Measurements from ENCODE around the gene RPL27A. TPM values are rescaled to one million over a fixed set of nuclear protein-coding genes. Genes with fewer than 3 reads are reported as not detected.

RPL27A gene
- total RNA-seq, 1 donor from 2014 or later, result 815 TPM

GRCh38 chr11:8724682-8725081 lies 42.1 kb downstream of the RPL27A start:
- Mint-ChIP-seq H3K9me3 (ENCODE audit: unreplicated experiment) (no peaks in the 10 kb centered on the region), H3K4me1 (ENCODE audit: unreplicated experiment) (peaks cover 63% of the 10 kb centered on the region), H3K27me3 (ENCODE audit: unreplicated experiment) (no peaks in the 10 kb centered on the region), H3K4me3 (ENCODE audit: unreplicated experiment) (no peak overlapping the region), H3K27ac (ENCODE audit: unreplicated experiment) (no peak overlapping the region), H3K36me3 (ENCODE audit: unreplicated experiment) (peaks cover 38% of the 10 kb centered on the region)
- DNase-seq (ENCODE audit: extremely low spot score, unreplicated experiment), result no peak
- TF ChIP-seq CTCF (IDR thresholded peaks at IDR 0.05), result no peak

GRCh38 chr11:8726395-8726794 lies 43.8 kb downstream of the RPL27A start:
- no peak for DNase-seq (ENCODE audit: extremely low spot score, unreplicated experiment)
- no peak for TF ChIP-seq CTCF (IDR thresholded peaks at IDR 0.05)
- H3K27me3 Mint-ChIP-seq (ENCODE audit: unreplicated experiment), result no peaks in the 10 kb centered on the region
- H3K9me3 Mint-ChIP-seq (ENCODE audit: unreplicated experiment), result no peaks in the 10 kb centered on the region
- H3K4me3 Mint-ChIP-seq (ENCODE audit: unreplicated experiment), result no peak overlapping the region
- H3K36me3 Mint-ChIP-seq (ENCODE audit: unreplicated experiment), result peaks cover 48% of the 10 kb centered on the region
- H3K4me1 Mint-ChIP-seq (ENCODE audit: unreplicated experiment), result peaks cover 51% of the 10 kb centered on the region
- H3K27ac Mint-ChIP-seq (ENCODE audit: unreplicated experiment), result no peak overlapping the region

- H3K27ac Mint-ChIP-seq (ENCODE audit: unreplicated experiment), result peak overlapping the region; percentile 25
- no peaks in the 10 kb centered on the region for H3K9me3 Mint-ChIP-seq (ENCODE audit: unreplicated experiment)
- H3K36me3 Mint-ChIP-seq (ENCODE audit: unreplicated experiment), result peaks cover 47% of the 10 kb centered on the region
- TF ChIP-seq CTCF (IDR thresholded peaks at IDR 0.05), result no peak
- peaks cover 53% of the 10 kb centered on the region for H3K4me1 Mint-ChIP-seq (ENCODE audit: unreplicated experiment)
- DNase-seq (ENCODE audit: extremely low spot score, unreplicated experiment), result no peak
- H3K4me3 Mint-ChIP-seq (ENCODE audit: unreplicated experiment), result no peak overlapping the region
- H3K27me3 Mint-ChIP-seq (ENCODE audit: unreplicated experiment), result no peaks in the 10 kb centered on the region
These were observed 46.0 kb downstream of the RPL27A start for GRCh38 chr11:8728563-8728962.

GRCh38 chr11:8729067-8729466 lies 46.5 kb downstream of the RPL27A start:
- TF ChIP-seq CTCF (IDR thresholded peaks at IDR 0.05), result no peak
- DNase-seq (ENCODE audit: extremely low spot score, unreplicated experiment), result no peak
- Mint-ChIP-seq H3K36me3 (ENCODE audit: unreplicated experiment) (peaks cover 45% of the 10 kb centered on the region), H3K9me3 (ENCODE audit: unreplicated experiment) (no peaks in the 10 kb centered on the region), H3K27ac (ENCODE audit: unreplicated experiment) (no peak overlapping the region), H3K27me3 (ENCODE audit: unreplicated experiment) (no peaks in the 10 kb centered on the region), H3K4me1 (ENCODE audit: unreplicated experiment) (peaks cover 58% of the 10 kb centered on the region), H3K4me3 (ENCODE audit: unreplicated experiment) (no peak overlapping the region)

- Mint-ChIP-seq H3K36me3 (ENCODE audit: unreplicated experiment) (peaks cover 39% of the 10 kb centered on the region), H3K4me3 (ENCODE audit: unreplicated experiment) (no peak overlapping the region), H3K4me1 (ENCODE audit: unreplicated experiment) (peaks cover 60% of the 10 kb centered on the region), H3K9me3 (ENCODE audit: unreplicated experiment) (no peaks in the 10 kb centered on the region), H3K27me3 (ENCODE audit: unreplicated experiment) (no peaks in the 10 kb centered on the region), H3K27ac (ENCODE audit: unreplicated experiment) (no peak overlapping the region)
- no peak for TF ChIP-seq CTCF (IDR thresholded peaks at IDR 0.05)
- DNase-seq (ENCODE audit: extremely low spot score, unreplicated experiment), result no peak
These were observed 47.5 kb downstream of the RPL27A start for GRCh38 chr11:8729837-8730696.

All from osteocyte (in vitro differentiated cells).